ENCODE results near the gene WDR18.

WDR18 gene

GRCh38 chr19:958967-959855 is 24.9 kb upstream of the WDR18 start:
- peaks cover 36% of the 10 kb centered on the region for H3K36me3 ChIP-seq (ENCODE audit: control insufficient read depth, insufficient read depth, low read length)
- H3K4me3 ChIP-seq (replicated peaks; ENCODE audit: low read depth, low read length), result no peak overlapping the region
- H3K27me3 ChIP-seq (replicated peaks; ENCODE audit: control insufficient read depth, insufficient read depth, low read length), result no peaks in the 10 kb centered on the region
- TF ChIP-seq CTCF (IDR thresholded peaks at IDR 0.05; ENCODE audit: insufficient read depth, low read length, poor library complexity, severe bottlenecking), result no peak
- no peak for DNase-seq (ENCODE audit: extremely low read depth, insufficient read length)

- DNase-seq (ENCODE audit: extremely low read depth, insufficient read length), result no peak
- Histone ChIP-seq H3K36me3 (ENCODE audit: control insufficient read depth, insufficient read depth, low read length) (peaks cover 43% of the 10 kb centered on the region), H3K4me3 (replicated peaks; ENCODE audit: low read depth, low read length) (no peak overlapping the region), H3K27me3 (replicated peaks; ENCODE audit: control insufficient read depth, insufficient read depth, low read length) (no peaks in the 10 kb centered on the region)
- no peak for TF ChIP-seq CTCF (IDR thresholded peaks at IDR 0.05; ENCODE audit: insufficient read depth, low read length, poor library complexity, severe bottlenecking)
Measured at GRCh38 chr19:960020-960419, 24.1 kb upstream of the WDR18 start.

- Histone ChIP-seq H3K4me3 (replicated peaks; ENCODE audit: low read depth, low read length) (no peak overlapping the region), H3K27me3 (replicated peaks; ENCODE audit: control insufficient read depth, insufficient read depth, low read length) (no peaks in the 10 kb centered on the region), H3K36me3 (ENCODE audit: control insufficient read depth, insufficient read depth, low read length) (peaks cover 46% of the 10 kb centered on the region)
- DNase-seq (ENCODE audit: extremely low read depth, insufficient read length), result no peak
- TF ChIP-seq CTCF (IDR thresholded peaks at IDR 0.05; ENCODE audit: insufficient read depth, low read length, poor library complexity, severe bottlenecking), result no peak
Measured at GRCh38 chr19:960601-960938, 23.6 kb upstream of the WDR18 start.

GRCh38 chr19:961866-962620 is 22.1 kb upstream of the WDR18 start:
- TF ChIP-seq CTCF (IDR thresholded peaks at IDR 0.05; ENCODE audit: insufficient read depth, low read length, poor library complexity, severe bottlenecking), result no peak
- no peak overlapping the region for H3K4me3 ChIP-seq (replicated peaks; ENCODE audit: low read depth, low read length)
- H3K27me3 ChIP-seq (replicated peaks; ENCODE audit: control insufficient read depth, insufficient read depth, low read length), result no peaks in the 10 kb centered on the region
- peaks cover 50% of the 10 kb centered on the region for H3K36me3 ChIP-seq (ENCODE audit: control insufficient read depth, insufficient read depth, low read length)
- DNase-seq (ENCODE audit: extremely low read depth, insufficient read length), result no peak

- Histone ChIP-seq H3K4me3 (replicated peaks; ENCODE audit: low read depth, low read length) (no peak overlapping the region), H3K36me3 (ENCODE audit: control insufficient read depth, insufficient read depth, low read length) (peaks cover 52% of the 10 kb centered on the region), H3K27me3 (replicated peaks; ENCODE audit: control insufficient read depth, insufficient read depth, low read length) (no peaks in the 10 kb centered on the region)
- no peak for TF ChIP-seq CTCF (IDR thresholded peaks at IDR 0.05; ENCODE audit: insufficient read depth, low read length, poor library complexity, severe bottlenecking)
- no peak for DNase-seq (ENCODE audit: extremely low read depth, insufficient read length)
Measured at GRCh38 chr19:962683-963400, 21.3 kb upstream of the WDR18 start.

Measured in GM06990 (cell line).